ENCODE results near the gene FGF1. TPM values are rescaled to one million over a fixed set of nuclear protein-coding genes. Genes with fewer than 3 reads are reported as not detected.

FGF1 gene
- polyA plus RNA-seq, 3 donors from 2014 or later: not detected

- Mint-ChIP-seq H3K27ac (no peak overlapping the region), H3K9me3 (peaks cover 0 to 2% (median 0%) of the 10 kb centered on the region in 6 donors), H3K27me3 (ENCODE audit: low read depth in 3 of 3) (peaks cover 1 to 7% (median 2%) of the 10 kb centered on the region in 3 donors), H3K36me3 (no peaks in the 10 kb centered on the region), H3K4me3 (no peak overlapping the region), H3K4me1 (no peaks in the 10 kb centered on the region)
- no peak for DNase-seq
Measured at GRCh38 chr5:142688281-142688989, 2.5 kb upstream of the FGF1 start.

DNA sequence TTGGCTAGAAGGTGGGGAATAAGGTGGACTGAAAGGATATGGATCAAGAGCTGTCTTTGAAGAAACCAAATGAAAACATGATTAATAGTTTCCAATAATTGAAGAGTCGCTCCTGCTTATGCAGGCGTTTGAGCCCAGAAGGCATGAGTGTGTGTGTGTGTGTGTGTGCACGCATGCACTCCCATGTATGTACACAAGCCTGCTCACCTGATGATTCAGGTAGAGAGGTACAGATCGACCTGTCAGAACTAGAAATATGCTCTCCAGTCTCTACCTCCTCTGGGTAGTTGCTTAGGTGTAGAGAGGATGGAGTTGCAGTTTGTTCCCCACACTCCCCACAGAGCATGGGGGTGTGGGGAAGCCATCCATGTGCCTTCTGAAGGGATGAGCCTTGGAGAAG is 1.1 kb upstream of the FGF1 start:
- Mint-ChIP-seq H3K27ac (no peak overlapping the region), H3K4me1 (no peaks in the 10 kb centered on the region), H3K9me3 (peaks cover 0 to 2% (median 0%) of the 10 kb centered on the region in 6 donors), H3K36me3 (no peaks in the 10 kb centered on the region), H3K4me3 (no peak overlapping the region), H3K27me3 (ENCODE audit: low read depth in 3 of 3) (peaks cover 1 to 7% (median 2%) of the 10 kb centered on the region in 3 donors)
- DNase-seq: no peak

GRCh38 chr5:142686210-142686734 is 382 bp upstream of the FGF1 start:
- H3K4me1 Mint-ChIP-seq: no peaks in the 10 kb centered on the region
- peaks cover 0 to 2% (median 0%) of the 10 kb centered on the region in 6 donors for H3K9me3 Mint-ChIP-seq
- H3K4me3 Mint-ChIP-seq: no peak overlapping the region
- no peaks in the 10 kb centered on the region for H3K36me3 Mint-ChIP-seq
- H3K27ac Mint-ChIP-seq: no peak overlapping the region
- DNase-seq: no peak
- H3K27me3 Mint-ChIP-seq (ENCODE audit: low read depth in 3 of 3): peaks cover 1 to 7% (median 2%) of the 10 kb centered on the region in 3 donors

- H3K4me3 Mint-ChIP-seq: no peak overlapping the region
- H3K36me3 Mint-ChIP-seq: no peaks in the 10 kb centered on the region
- no peaks in the 10 kb centered on the region for H3K4me1 Mint-ChIP-seq
- peaks cover 2 to 4% (median 3%) of the 10 kb centered on the region in 3 donors for H3K27me3 Mint-ChIP-seq (ENCODE audit: low read depth in 3 of 3)
- no peak for DNase-seq
- H3K9me3 Mint-ChIP-seq: no peaks in the 10 kb centered on the region
- no peak overlapping the region for H3K27ac Mint-ChIP-seq
Measured at GRCh38 chr5:142684508-142685041, 1.3 kb downstream of the FGF1 start.

DNA sequence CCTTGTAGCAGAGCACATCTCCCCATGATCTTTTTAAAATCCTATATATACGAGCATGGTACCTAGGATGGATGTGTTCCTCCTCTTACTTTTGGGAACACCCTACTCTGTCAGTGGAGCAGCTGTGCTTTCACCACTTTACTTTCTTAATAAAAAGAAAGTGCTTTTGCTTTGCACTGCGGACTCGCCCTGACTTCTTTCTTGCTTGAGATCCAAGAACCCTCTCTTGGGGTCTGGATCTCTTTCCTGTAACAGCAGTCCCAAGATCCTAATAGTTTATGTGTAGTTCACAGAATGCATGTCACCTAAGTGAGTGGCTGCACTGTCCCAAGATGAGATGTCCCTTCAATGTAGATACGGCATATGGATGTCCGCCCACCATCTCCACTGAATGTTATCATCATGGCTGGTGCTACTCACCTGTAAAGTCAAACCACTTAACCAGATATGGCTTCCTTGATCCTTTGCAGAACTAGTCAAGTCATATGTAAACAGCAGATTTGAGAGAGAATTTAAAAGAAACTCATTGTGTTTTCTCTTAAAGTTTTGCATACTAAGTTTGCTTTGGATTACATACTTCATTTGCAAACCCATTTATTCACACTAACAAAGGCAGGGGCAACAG is 1.9 kb downstream of the FGF1 start:
- H3K9me3 Mint-ChIP-seq: no peaks in the 10 kb centered on the region
- no peak for DNase-seq

DNA sequence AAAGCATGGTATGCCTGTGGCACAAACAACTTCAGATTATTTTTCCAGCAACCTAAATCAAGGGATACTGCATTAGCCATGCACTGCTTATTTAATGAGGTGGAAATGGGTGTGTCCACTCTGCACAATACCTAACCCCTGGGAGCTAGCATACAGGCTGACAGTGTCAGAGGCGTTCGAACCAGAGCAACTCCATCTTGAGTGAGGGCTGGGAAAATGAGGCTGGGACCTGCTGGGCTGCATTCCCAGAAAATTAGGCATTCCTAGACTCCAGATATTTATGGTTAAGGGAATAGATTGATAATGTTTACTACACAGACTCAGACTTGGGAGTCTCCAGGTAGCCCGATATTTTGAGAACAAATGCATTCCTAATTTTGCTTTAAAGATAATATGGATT is 2.8 kb downstream of the FGF1 start:
- H3K27ac Mint-ChIP-seq: no peak overlapping the region
- H3K27me3 Mint-ChIP-seq (ENCODE audit: low read depth in 3 of 3): peaks cover 4 to 6% (median 4%) of the 10 kb centered on the region in 3 donors
- H3K4me3 Mint-ChIP-seq: no peak overlapping the region
- H3K9me3 Mint-ChIP-seq: no peaks in the 10 kb centered on the region
- no peaks in the 10 kb centered on the region for H3K36me3 Mint-ChIP-seq
- no peak for DNase-seq
- no peaks in the 10 kb centered on the region for H3K4me1 Mint-ChIP-seq

More for the DNA sequence above, 1.9 kb downstream of the FGF1 start:
- Mint-ChIP-seq H3K27ac (no peak overlapping the region), H3K27me3 (ENCODE audit: low read depth in 3 of 3) (peaks cover 3 to 6% (median 4%) of the 10 kb centered on the region in 3 donors), H3K36me3 (no peaks in the 10 kb centered on the region), H3K4me3 (no peak overlapping the region), H3K4me1 (no peaks in the 10 kb centered on the region)

- peaks cover 2 to 8% (median 2%) of the 10 kb centered on the region in 3 donors for H3K27me3 Mint-ChIP-seq (ENCODE audit: low read depth in 3 of 3)
- H3K4me1 Mint-ChIP-seq: no peaks in the 10 kb centered on the region
- H3K4me3 Mint-ChIP-seq: no peak overlapping the region
- H3K27ac Mint-ChIP-seq: no peak overlapping the region
- H3K9me3 Mint-ChIP-seq: no peaks in the 10 kb centered on the region
- H3K36me3 Mint-ChIP-seq: no peaks in the 10 kb centered on the region
- no peak for DNase-seq
Measured at GRCh38 chr5:142680605-142681259, 5.2 kb downstream of the FGF1 start.

DNA sequence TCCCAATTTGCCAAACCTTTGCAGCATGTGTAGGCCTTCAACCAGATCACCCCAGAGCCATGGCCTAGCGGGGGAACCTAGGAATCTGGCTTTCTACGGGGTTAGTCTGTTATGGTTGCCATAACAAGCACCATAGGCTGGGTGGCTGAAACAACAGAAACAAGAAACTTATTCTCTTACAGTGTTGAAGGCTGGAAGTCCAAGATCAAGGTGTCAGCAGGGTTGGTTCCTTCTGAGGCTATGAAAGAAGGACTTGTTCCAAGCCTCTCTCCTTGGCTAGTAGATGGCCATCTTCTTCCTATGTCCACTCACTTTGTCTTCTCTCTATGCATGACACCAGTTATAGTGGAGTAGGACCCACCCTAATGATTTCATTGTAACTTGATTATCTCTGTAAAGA is 6.1 kb downstream of the FGF1 start:
- Mint-ChIP-seq H3K27ac (no peak overlapping the region), H3K4me3 (no peak overlapping the region), H3K36me3 (no peaks in the 10 kb centered on the region), H3K27me3 (ENCODE audit: low read depth in 3 of 3) (peaks cover 2 to 8% (median 2%) of the 10 kb centered on the region in 3 donors), H3K4me1 (no peaks in the 10 kb centered on the region), H3K9me3 (no peaks in the 10 kb centered on the region)
- no peak for DNase-seq

- Mint-ChIP-seq H3K4me1 (no peaks in the 10 kb centered on the region), H3K9me3 (no peaks in the 10 kb centered on the region), H3K36me3 (no peaks in the 10 kb centered on the region), H3K27ac (no peak overlapping the region), H3K4me3 (no peak overlapping the region), H3K27me3 (ENCODE audit: low read depth in 3 of 3) (peaks cover 2 to 6% (median 2%) of the 10 kb centered on the region in 3 donors)
- DNase-seq: no peak
Measured at GRCh38 chr5:142678529-142678928, 7.4 kb downstream of the FGF1 start.

DNA sequence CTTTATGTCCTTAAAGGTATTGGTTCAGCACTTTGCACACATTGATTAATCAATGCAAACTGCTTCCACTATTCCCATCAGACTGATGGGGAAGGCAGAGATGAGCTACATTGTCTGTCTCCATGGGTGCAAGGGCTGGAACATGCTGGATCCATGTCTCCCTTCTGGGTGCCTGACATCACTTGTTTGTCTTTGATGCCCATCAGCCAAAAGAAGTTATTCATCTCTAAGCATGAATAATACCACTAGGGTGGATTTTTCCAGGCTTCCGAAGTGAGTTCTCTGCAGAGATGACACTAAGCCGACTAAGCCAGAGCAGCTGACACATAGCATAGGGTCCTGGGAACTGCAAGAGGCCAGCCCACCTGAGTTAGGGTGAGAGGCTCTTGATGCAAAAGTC is 8.7 kb downstream of the FGF1 start:
- H3K36me3 Mint-ChIP-seq: no peaks in the 10 kb centered on the region
- no peak overlapping the region for H3K27ac Mint-ChIP-seq
- H3K4me3 Mint-ChIP-seq: no peak overlapping the region
- peaks cover 2 to 9% (median 2%) of the 10 kb centered on the region in 3 donors for H3K27me3 Mint-ChIP-seq (ENCODE audit: low read depth in 3 of 3)
- DNase-seq: no peak
- H3K9me3 Mint-ChIP-seq: no peaks in the 10 kb centered on the region
- H3K4me1 Mint-ChIP-seq: no peaks in the 10 kb centered on the region

- no peaks in the 10 kb centered on the region for H3K4me1 Mint-ChIP-seq
- no peak overlapping the region for H3K27ac Mint-ChIP-seq
- H3K4me3 Mint-ChIP-seq: no peak overlapping the region
- H3K27me3 Mint-ChIP-seq (ENCODE audit: low read depth in 3 of 3): peaks cover 2 to 9% (median 2%) of the 10 kb centered on the region in 3 donors
- H3K9me3 Mint-ChIP-seq: no peaks in the 10 kb centered on the region
- DNase-seq: no peak
- no peaks in the 10 kb centered on the region for H3K36me3 Mint-ChIP-seq
Measured at GRCh38 chr5:142676318-142676717, 9.6 kb downstream of the FGF1 start.

DNA sequence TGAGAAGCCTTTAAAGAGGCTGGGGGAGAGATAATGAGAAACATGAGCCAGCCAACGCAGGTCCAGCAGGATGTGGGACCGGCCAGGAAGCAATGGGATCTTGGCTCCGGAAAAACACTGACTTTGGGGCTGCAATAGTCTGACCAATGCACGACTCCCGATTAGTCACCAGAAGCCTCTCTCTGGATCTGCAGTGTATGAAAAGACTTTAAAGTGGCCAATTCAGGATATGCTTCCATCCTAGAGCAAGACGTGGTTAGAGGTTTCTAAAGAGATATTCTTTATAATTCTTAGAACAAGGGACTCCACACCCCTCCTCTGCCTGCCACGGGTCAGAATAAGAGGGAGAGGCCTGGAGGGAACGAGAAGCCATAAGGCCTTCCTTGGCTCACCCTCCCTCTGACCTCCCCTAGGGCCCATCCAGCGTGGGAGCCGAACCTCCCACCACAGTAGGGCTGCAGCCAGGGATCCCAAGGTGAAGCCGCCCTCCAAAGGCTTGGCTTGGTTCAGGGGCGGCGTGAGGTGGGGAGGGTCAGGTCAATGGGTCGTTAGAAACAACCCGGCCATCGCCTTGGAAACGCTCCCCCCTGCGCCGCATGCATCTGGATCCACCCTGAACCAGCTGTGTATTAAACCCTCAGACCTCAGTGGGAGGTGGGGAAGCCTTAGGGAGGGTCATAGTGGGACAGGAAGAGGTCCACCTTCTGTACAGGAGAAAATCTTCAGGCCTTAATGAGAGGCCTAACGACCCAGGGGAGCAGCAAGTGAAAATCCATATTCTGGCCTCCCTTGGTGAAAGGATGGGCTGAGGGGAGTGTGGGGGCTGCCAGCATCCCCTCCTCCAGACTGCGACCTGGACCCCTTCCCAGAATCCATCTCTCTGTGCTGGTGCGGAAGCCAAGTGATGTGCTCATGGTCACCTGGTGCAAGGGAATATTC is 11.1 kb downstream of the FGF1 start:
- Mint-ChIP-seq H3K36me3 (no peaks in the 10 kb centered on the region), H3K9me3 (no peaks in the 10 kb centered on the region), H3K4me3 (no peak overlapping the region), H3K27me3 (ENCODE audit: low read depth in 3 of 3) (peaks cover 2 to 9% (median 2%) of the 10 kb centered on the region in 3 donors), H3K27ac (no peak overlapping the region), H3K4me1 (no peaks in the 10 kb centered on the region)
- no peak for DNase-seq

GRCh38 chr5:142671801-142672200 is 14.1 kb downstream of the FGF1 start:
- Mint-ChIP-seq H3K27ac (no peak overlapping the region), H3K36me3 (no peaks in the 10 kb centered on the region), H3K4me3 (no peak overlapping the region), H3K27me3 (ENCODE audit: low read depth in 3 of 3) (peaks cover 0 to 2% (median 2%) of the 10 kb centered on the region in 3 donors), H3K4me1 (no peaks in the 10 kb centered on the region), H3K9me3 (no peaks in the 10 kb centered on the region)
- DNase-seq: no peak

All from immature natural killer cell (primary cell).